OCI-LY7 (cell line): ENCODE data around the gene MUC5B. TPM values are rescaled to one million over a fixed set of nuclear protein-coding genes. Genes with fewer than 3 reads are reported as not detected.

ENCODE experiments used
- BruUV-seq: library from RNA; stranded (reverse); fragments of 400-500 nt; replicated peaks from 2 replicates; lab custom pipeline; 2021; lab: Mats Ljungman, UMichigan
- CTCF ChIA-PET: fragments of 300-600 bp; sonication (Branson Sonifier 250); formaldehyde crosslinking; loops from one replicate; lab custom pipeline; 2022; ENCODE audit warnings: antibody characterized with exemption; ENCODE audit not compliant: unreplicated experiment; lab: Charles Lee
- POLR2A ChIA-PET: fragments of 300-600 bp; sonication (Branson Sonifier 250); formaldehyde crosslinking; loops from one replicate; lab custom pipeline; 2022; ENCODE audit warnings: antibody characterized with exemption; lab: Charles Lee
- DNase-seq: peaks from one replicate; pipeline ENCODE4 v3.0.0-alpha.2; 2015; ENCODE audit warnings: low spot score
- H2AFZ ChIP-seq: fragments of 200-600 bp; sonication (generic), shearing (Covaris generic); 2 replicates; pipeline ENCODE4 v1.6.1; 2014; ENCODE audit warnings: mild to moderate bottlenecking, antibody characterized with exemption, low read length, moderate library complexity
- H3K27ac ChIP-seq: fragments of 200-600 bp; sonication (generic); 2 replicates; pipeline ENCODE4 v1.5.1; 2014; ENCODE audit warnings: mixed run types, low read depth, mild to moderate bottlenecking, moderate library complexity, low read length, inconsistent platforms; ENCODE audit not compliant: poor library complexity, severe bottlenecking
- H3K36me3 ChIP-seq: fragments of 200-600 bp; sonication (generic); 2 replicates; pipeline ENCODE4 v1.6.1; 2014; ENCODE audit warnings: mild to moderate bottlenecking, antibody characterized with exemption, low read length, moderate library complexity, mixed read lengths; ENCODE audit not compliant: insufficient read depth
- H3K4me1 ChIP-seq: fragments of 200-600 bp; sonication (generic); 2 replicates; pipeline ENCODE4 v1.5.1; 2014; ENCODE audit warnings: mild to moderate bottlenecking, low read length; ENCODE audit not compliant: insufficient read depth, poor library complexity, severe bottlenecking
- H3K4me2 ChIP-seq: fragments of 200-600 bp; sonication (generic); 2 replicates; pipeline ENCODE4 v1.6.1; 2014; ENCODE audit warnings: mild to moderate bottlenecking, low read length
- H3K4me3 ChIP-seq: fragments of 200-600 bp; sonication (generic); 2 replicates; pipeline ENCODE4 v1.5.1; 2014; ENCODE audit warnings: mild to moderate bottlenecking, low read depth, low read length; ENCODE audit not compliant: poor library complexity, severe bottlenecking
- H3K79me2 ChIP-seq: fragments of 200-600 bp; sonication (generic); 2 replicates; pipeline ENCODE4 v1.6.1; 2016; ENCODE audit warnings: low read depth, mild to moderate bottlenecking, low read length, moderate library complexity, mixed read lengths; ENCODE audit not compliant: insufficient read depth
- H3K9me2 ChIP-seq: fragments of 200-600 bp; sonication (generic); 2 replicates; pipeline ENCODE4 v1.6.1; 2016; ENCODE audit warnings: mild to moderate bottlenecking, low read length, mixed read lengths; ENCODE audit not compliant: insufficient read depth
- H3K9me3 ChIP-seq: fragments of 200-600 bp; sonication (generic); 2 replicates; pipeline ENCODE4 v1.6.1; 2014; ENCODE audit warnings: mild to moderate bottlenecking, mixed run types, low read length, mixed read lengths
- H4K20me1 ChIP-seq: fragments of 200-600 bp; sonication (generic); 2 replicates; pipeline ENCODE4 v1.6.1; 2014; ENCODE audit warnings: mild to moderate bottlenecking, antibody characterized with exemption, low read length, moderate library complexity, mixed read lengths; ENCODE audit not compliant: insufficient read depth
- CTCF ChIP-seq: fragments of 200-600 bp; sonication (generic); conservative IDR thresholded peaks from 2 replicates; pipeline ENCODE4 v1.5.1; 2014; ENCODE audit warnings: mild to moderate bottlenecking, antibody characterized with exemption, low read length, moderate library complexity, mixed read lengths
- EZH2phosphoT487 ChIP-seq: fragments of 200-600 bp; sonication (generic); IDR thresholded peaks from 2 replicates; pipeline ENCODE4 v1.6.1; 2018; ENCODE audit warnings: low read depth, borderline replicate concordance, mild to moderate bottlenecking, mixed run types, antibody characterized with exemption, low read length, moderate library complexity, mixed read lengths
- intact Hi-C: fragments of 100-400 bp; cut with micrococcal nuclease; formaldehyde crosslinking; loops from one replicate; pipeline ENCODE4 v1.10.0; 2022; ENCODE audit not compliant: unreplicated experiment
- total RNA-seq, 2 experiments: library from RNA; depleted of rRNA in 1 of 2; stranded (reverse); fragments of >200 nt in 1 of 2; shearing (Covaris generic) in 1 of 2; gene quantifications; 2 replicates each; pipeline ENCODE4 v1.2.3, GENCODE V29; 2014 to 2022

Gene MUC5B
- total RNA-seq, 2 experiments from 2014 or later: under 0.01 TPM; not detected in 1

GRCh38 chr11:1219446-1219833, 3.4 kb upstream of the MUC5B start:
- no peak overlapping the region for H2AFZ ChIP-seq
- CTCF ChIA-PET: no interaction called here
- no peaks in the 10 kb centered on the region for H3K4me1 ChIP-seq
- H4K20me1 ChIP-seq: no peaks in the 10 kb centered on the region
- H3K9me2 ChIP-seq: no peaks in the 10 kb centered on the region
- H3K79me2 ChIP-seq: no peaks in the 10 kb centered on the region
- H3K36me3 ChIP-seq: no peaks in the 10 kb centered on the region
- DNase-seq: no peak
- intact Hi-C loops: no loop called here
- H3K9me3 ChIP-seq: no peaks in the 10 kb centered on the region
- H3K27ac ChIP-seq: no peak overlapping the region
- POLR2A ChIA-PET: no interaction called here
- TF ChIP-seq EZH2phosphoT487 (no peak), CTCF (no peak)
- H3K4me3 ChIP-seq: no peak overlapping the region
- no TSS peak for BruUV-seq
- H3K4me2 ChIP-seq: no peak overlapping the region

GRCh38 chr11:1219834-1220815, 2.7 kb upstream of the MUC5B start:
- TF ChIP-seq EZH2phosphoT487 (no peak), CTCF (no peak)
- no peaks in the 10 kb centered on the region for H3K9me2 ChIP-seq
- H3K36me3 ChIP-seq: no peaks in the 10 kb centered on the region
- H3K4me3 ChIP-seq: no peak overlapping the region
- intact Hi-C loops: no loop called here
- no peak overlapping the region for H3K4me2 ChIP-seq
- H2AFZ ChIP-seq: no peak overlapping the region
- ChIA-PET POLR2A (no interaction called here), CTCF (no interaction called here)
- DNase-seq: no peak
- no peak overlapping the region for H3K27ac ChIP-seq
- no peaks in the 10 kb centered on the region for H3K9me3 ChIP-seq
- BruUV-seq: no TSS peak
- no peaks in the 10 kb centered on the region for H3K4me1 ChIP-seq
- no peaks in the 10 kb centered on the region for H4K20me1 ChIP-seq
- no peaks in the 10 kb centered on the region for H3K79me2 ChIP-seq
